ENCODE measurements around the gene KCNH1. TPM values are rescaled to one million over a fixed set of nuclear protein-coding genes. Genes with fewer than 3 reads are reported as not detected.

The KCNH1 gene
- total and polyA plus RNA-seq, 9 of the 15 experiments (the other 6 are each of a cell fraction or from before 2014, with no cell fraction given) = not detected

- ATAC-seq = no peak
- in situ Hi-C loops (cut with MboI) = no loop called here
- Histone ChIP-seq H4K20me1 (replicated peaks; ENCODE audit: control insufficient read depth, insufficient read depth, low read length) (no peaks in the 10 kb centered on the region; the same call in 1 of the 2 replicates), H3K27ac (ENCODE audit: extremely low read depth, low read depth, low read length) (no peak overlapping the region), H3K79me2 (ENCODE audit: control insufficient read depth, insufficient read depth, low read length) (no peaks in the 10 kb centered on the region), H3K27me3 (ENCODE audit: control insufficient read depth in 2 of 2, insufficient read depth in 2 of 2, low read length in 2 of 2) (no peaks in the 10 kb centered on the region), H3K4me3 (no peak overlapping the region), H3K9ac (ENCODE audit: insufficient read depth in 1 of 2, low read depth in 2 of 2, low read length in 2 of 2) (no peak overlapping the region), H3K4me2 (ENCODE audit: insufficient read depth, low read length) (no peak overlapping the region), H3K36me3 (ENCODE audit: control insufficient read depth, insufficient read depth, low read length) (no peaks in the 10 kb centered on the region), H3K9me3 (replicated peaks; ENCODE audit: control insufficient read depth, insufficient read depth, low read depth, low read length) (no peaks in the 10 kb centered on the region), H3K9me1 (ENCODE audit: control insufficient read depth, insufficient read depth, low read length) (no peaks in the 10 kb centered on the region), H2AFZ (ENCODE audit: low read depth, low read length) (no peak overlapping the region), H3K4me1 (replicated peaks in 1 of 2; ENCODE audit: control insufficient read depth in 2 of 2, insufficient read depth in 2 of 2, low read length in 2 of 2) (no peaks in the 10 kb centered on the region)
- 0% methylated on average over 3 of the region's 3 CpGs for WGBS (ENCODE audit: insufficient coverage, low coverage, missing lambda C conversion rate)
- no peak for TF ChIP-seq HNRNPK (IDR thresholded peaks at IDR 0.05; ENCODE audit: low read depth, low read length, poor library complexity, severe bottlenecking)
- no peak for TF ChIP-seq PRDM10 (IDR thresholded peaks at IDR 0.05; ENCODE audit: partially characterized antibody)
- TF ChIP-seq DLX4 (CRISPR knock-in tag; IDR thresholded peaks at IDR 0.05) = no peak
- TF ChIP-seq PHF21A (IDR thresholded peaks at IDR 0.05; ENCODE audit: borderline replicate concordance, low read depth) = no peak
- TF ChIP-seq ZKSCAN3 (CRISPR knock-in tag; IDR thresholded peaks at IDR 0.05) = no peak
- no peak for TF ChIP-seq BRCA1 (IDR thresholded peaks at IDR 0.05)
- no peak for TF ChIP-seq BRCA1 (CRISPR knock-in tag; IDR thresholded peaks at IDR 0.05)
- no peak for TF ChIP-seq SAP30 (IDR thresholded peaks at IDR 0.05; ENCODE audit: borderline replicate concordance, insufficient read depth, low read depth, low read length, poor library complexity, severe bottlenecking)
- TF ChIP-seq HMGN3 (IDR thresholded peaks at IDR 0.05; ENCODE audit: borderline replicate concordance, extremely low read depth, insufficient read length, low read depth, low read length) = no peak
- no TSS peak for BruUV-seq (replicated peaks)
- intact Hi-C loops (cut with micrococcal nuclease) = no loop called here
- no peak for DNase-seq (ENCODE audit: extremely low read depth in 1 of 4, low spot score in 3 of 4)
- CTCF ChIA-PET (ENCODE audit: low intra/inter-chr PET ratio) = no interaction called here
- POLR2A ChIA-PET = interaction anchor here (1.0 kb wide), 1 partner anchor 22 kb away, joined by 3 read pairs; no protein-coding TSS in a partner anchor
- no peak for FAIRE-seq
These were observed 354.7 kb downstream of the KCNH1 start for GRCh38 chr1:210779269-210779668.
